GM18909 (cell line): ENCODE data around the gene PON1.

Experiments used
- ATAC-seq: cut with Tn5 transposase; IDR thresholded peaks from one replicate; pipeline ENCODE4 v1.9.1; 2021; ENCODE audit warnings: mild to moderate bottlenecking; ENCODE audit not compliant: unreplicated experiment, poor library complexity

Gene PON1

DNA sequence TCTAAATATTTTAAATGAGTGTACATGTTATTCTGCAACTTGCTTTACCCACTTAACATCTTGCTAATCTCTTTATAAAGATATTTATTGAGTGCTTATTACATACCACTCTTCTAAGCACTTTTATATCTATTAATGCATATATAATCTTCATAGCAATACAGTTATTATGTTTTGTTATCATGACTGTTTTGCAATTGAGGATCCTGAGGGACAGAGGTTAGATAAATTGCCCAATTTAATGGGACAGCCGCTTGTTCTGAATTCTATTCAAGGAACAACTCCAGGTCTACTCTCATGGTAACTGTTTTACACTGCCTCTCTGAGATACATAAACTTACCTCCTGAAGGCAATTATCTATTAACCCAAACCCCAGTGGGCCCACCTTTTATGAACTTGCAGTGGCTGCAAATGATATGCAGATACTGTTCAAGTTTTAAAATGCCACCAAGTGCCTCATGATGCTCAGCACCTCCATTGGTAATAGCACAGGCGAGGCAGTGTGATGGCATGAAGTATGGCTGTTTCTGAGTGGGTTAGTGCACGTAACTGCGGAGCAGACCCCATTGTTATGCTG lies 60.5 kb downstream of the PON1 start:
- ATAC-seq, result no peak

- no peak for ATAC-seq
These were observed 61.5 kb downstream of the PON1 start for GRCh38 chr7:95262875-95263274.

GRCh38 chr7:95261895-95262415 lies 62.4 kb downstream of the PON1 start:
- no peak for ATAC-seq

GRCh38 chr7:95255691-95256090 lies 68.6 kb downstream of the PON1 start:
- no peak for ATAC-seq

DNA sequence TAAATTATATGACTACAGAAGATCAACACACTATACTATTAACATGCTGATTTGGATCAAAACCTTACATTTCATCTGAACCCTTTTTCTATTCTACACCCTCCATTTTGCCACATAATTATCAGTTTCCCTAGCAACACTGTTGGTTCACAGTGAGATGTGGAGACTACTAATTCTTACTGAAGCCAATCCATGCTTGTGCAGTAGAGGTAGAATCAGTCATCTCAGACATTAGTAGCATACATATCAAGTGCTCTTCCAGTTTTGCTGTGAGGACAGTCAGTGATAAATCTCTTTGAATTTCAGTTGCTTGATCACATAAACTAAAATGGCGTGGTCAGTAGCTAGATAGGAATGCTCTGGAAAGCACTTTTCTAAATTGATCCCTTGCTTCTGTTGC lies 70.3 kb downstream of the PON1 start:
- no peak for ATAC-seq

GRCh38 chr7:95251966-95252365 lies 72.4 kb downstream of the PON1 start:
- no peak for ATAC-seq

GRCh38 chr7:95250571-95250970 lies 73.8 kb downstream of the PON1 start:
- no peak for ATAC-seq
